Stimulated activated CD4-positive, alpha-beta T cell treated with anti-CD3 and anti-CD28 coated beads, Interleukin-4, amount 100 ng/mL, for 48 hours (primary cell): Measurements from ENCODE around the gene CMTR1.
"Not testable (repeated sequence)": the region's sequence is repeated elsewhere in the genome, so short reads cannot be mapped to it uniquely, and the experiment has no call there.

ENCODE experiments used
- DNase-seq, 2 donors: peaks; one replicate each; pipeline ENCODE4 v3.0.0-alpha.2; 2020; ENCODE audit warnings: low read depth in 2 of 2

CMTR1 gene

DNA sequence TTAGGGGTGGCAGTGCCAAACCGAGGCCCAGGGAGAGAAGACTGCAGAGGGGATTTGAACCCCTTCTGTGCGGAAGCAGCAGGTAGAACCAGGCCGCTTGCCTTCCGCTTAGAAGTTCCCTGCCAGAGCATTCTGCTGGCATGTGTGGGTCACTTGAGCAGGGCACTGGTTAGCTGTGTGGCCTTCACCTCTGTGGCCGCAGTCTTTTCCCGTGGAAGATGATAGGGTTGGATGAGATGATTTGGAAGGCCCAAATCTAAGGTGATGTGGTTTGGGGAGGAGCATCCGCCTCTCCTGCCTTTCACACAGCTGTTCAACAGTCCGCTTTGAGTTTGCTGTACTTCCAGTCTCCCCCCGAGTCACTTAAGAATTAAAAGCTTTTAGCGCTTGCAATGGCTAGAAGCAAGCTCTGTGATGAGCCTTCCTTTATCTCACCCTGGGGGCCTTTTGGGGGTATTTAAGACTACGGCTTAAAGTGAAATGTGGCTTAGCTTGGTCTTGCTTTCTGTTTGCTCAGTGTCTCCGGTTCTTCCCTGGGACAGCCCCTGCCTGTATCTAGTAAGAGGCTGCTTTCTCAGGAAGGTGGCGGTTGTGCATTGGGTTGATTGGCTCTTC, 743 bp downstream of the CMTR1 start:
- peak; percentile 28 to 36 for DNase-seq

- DNase-seq, result no peak
These were observed 2.4 kb downstream of the CMTR1 start for GRCh38 chr6:37435373-37435772.

GRCh38 chr6:37435816-37436215, 2.8 kb downstream of the CMTR1 start:
- no peak for DNase-seq

GRCh38 chr6:37438930-37439329, 5.9 kb downstream of the CMTR1 start:
- DNase-seq, result no peak

DNA sequence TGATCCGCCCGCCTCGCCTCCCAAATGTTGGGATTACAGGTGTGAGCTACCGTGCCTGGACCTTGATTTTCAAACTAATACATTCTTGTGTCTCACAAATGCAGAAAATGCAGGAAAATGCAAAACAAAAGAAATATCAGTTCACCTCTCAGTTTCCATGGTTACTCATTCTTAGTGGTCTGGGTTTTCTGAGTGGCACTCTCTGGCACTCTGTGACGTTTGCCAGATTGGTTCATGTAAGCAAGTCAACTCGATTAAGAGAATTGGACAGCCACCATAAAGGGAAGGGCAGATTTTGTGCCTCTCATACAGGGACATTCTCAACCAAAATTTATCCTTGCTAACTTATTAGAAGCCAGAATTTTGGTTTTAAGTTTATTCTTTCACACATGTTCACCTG, 8.6 kb downstream of the CMTR1 start:
- no peak for DNase-seq

DNA sequence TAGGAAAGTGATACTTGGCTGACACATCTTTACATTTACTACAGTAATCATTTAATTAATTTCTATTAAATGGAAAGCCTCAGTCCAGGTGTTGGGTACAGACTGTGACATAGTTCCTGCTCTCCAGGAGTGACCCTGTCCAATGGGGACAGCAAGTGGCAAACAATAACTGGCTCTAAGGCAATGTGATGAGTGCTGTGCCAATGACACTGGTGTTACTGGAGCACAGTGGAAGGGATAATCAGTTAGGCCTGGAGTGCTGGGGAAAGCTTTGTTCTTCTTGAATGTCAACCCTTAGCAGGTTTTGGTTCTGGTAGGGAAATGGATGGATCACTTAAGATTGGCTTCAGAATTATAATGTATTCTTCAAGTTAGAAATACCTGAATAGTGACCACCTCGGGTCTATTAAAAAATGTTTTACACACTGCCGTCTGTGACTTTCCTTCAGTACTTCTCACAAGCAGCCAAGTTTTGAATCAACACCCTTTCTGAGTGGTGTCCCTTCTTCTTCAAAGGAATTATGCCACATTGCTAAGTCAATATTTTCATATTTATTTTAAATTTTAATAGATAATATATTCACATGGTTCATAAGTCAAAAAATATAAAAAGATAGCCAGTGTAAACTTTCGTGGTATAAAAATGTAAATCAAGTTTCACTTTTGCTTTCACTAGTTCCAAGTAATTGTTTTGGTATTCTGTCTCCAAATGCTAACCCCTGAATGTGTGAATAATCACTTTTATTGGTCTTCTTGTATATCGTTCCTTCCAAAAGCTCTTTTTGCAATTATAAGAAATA, 9.6 kb downstream of the CMTR1 start:
- DNase-seq, result no peak

DNA sequence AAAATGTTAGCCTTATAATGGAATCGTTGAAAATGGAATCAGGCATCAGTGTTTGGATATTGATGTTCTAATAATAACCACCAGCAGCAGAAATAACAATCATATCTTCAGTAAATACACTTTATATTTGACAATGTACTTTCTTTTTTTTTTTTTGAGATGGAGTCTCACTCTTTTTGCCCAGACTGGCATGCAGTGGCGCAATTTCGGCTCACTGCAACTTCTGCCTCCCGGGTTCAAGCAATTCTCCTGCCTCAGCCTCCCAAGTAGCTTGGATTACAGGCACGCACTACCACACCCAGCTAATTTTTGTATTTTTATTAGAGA, 10.2 kb downstream of the CMTR1 start:
- DNase-seq, result not testable (repeated sequence)

GRCh38 chr6:37449984-37450383, 17.0 kb downstream of the CMTR1 start:
- DNase-seq, result no peak

GRCh38 chr6:37451441-37452193, 18.6 kb downstream of the CMTR1 start:
- no peak for DNase-seq

GRCh38 chr6:37452522-37452921, 19.5 kb downstream of the CMTR1 start:
- DNase-seq, result no peak

- no peak for DNase-seq
These were observed 21.6 kb downstream of the CMTR1 start for GRCh38 chr6:37454420-37455140.

GRCh38 chr6:37456126-37456525, 23.1 kb downstream of the CMTR1 start:
- no peak for DNase-seq

DNA sequence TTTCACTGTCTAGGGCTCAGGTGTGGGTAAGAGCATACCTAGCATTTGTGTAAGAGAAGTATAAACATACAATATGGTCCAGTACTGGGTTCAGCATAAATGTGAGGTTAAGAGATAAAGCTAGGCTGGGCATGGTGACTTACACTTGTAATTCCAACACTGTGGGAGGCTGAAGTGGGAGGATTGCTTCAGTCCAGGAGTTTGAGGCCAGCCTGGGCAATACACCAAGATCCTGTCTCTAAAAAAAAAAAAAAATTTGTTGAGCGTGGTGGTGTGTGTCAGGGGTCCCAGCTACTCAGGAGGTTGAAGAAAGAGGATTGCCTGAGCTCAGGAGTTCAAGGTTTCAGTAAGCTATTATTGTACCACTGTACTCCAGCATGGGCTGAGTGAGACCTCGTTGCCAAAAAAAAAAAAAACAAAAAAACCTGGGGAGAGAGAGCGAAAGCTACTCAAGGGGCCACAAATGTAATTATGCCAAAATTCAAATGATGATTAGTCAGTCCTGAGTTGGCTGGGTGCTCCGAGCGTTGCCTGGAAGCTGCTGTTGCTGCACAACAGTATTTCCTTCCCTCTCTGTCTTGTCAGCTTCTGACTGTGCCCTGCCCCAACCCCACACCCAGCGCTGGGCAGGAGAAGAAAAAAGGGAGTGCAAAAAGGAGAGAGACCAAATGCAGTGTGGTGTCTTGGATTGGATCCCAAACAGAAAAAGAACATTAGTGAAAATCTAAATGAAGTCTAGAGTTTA, 24.0 kb downstream of the CMTR1 start:
- no peak for DNase-seq

GRCh38 chr6:37459981-37460800, 27.2 kb downstream of the CMTR1 start:
- DNase-seq, result no peak

DNA sequence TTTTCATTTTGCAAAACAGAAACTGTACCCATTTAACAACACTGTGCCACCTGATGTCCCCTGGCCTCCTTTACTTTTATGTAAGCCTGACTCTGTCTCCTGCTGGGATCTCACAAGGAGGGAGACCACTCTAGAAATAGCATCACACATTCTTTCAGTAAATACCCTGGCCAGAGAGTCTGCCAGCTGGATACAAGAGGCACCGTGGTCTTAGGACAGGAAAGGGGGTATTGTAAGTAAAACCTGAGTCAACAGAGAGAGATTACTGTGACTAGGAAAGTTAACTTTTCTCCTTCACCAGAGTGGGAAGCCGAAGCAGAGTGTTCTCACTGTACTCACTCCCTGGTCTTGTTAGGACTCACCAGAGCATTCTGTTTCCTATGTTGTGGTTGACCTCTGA, 27.8 kb downstream of the CMTR1 start:
- no peak for DNase-seq

DNA sequence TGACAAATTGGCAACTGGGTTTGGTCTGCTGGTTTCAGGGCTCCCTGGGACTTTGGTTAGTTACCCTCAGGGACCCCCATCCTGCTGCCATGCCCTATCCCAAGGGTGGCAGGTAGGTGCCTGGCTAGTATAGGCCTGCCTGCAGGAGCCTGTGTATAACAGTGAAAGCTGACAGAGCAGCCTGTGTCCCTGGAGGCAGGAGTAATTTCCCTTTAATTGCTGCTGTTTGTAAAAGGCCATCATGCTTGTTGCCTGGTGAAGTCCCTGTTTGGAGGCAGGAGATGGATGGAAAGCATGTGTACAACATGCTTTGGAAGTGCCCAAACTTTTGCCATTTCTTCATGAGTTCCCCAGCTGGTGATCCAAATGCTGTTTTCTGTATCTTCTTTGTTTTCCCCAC, 30.1 kb downstream of the CMTR1 start:
- no peak for DNase-seq

- no peak for DNase-seq
These were observed 34.7 kb downstream of the CMTR1 start for GRCh38 chr6:37467718-37468117.

- DNase-seq, result no peak
These were observed 40.5 kb downstream of the CMTR1 start for GRCh38 chr6:37473364-37474095.

- DNase-seq, result no peak
These were observed 41.3 kb downstream of the CMTR1 start for GRCh38 chr6:37474316-37474715.

- DNase-seq, result no peak
These were observed 44.2 kb downstream of the CMTR1 start for GRCh38 chr6:37477191-37477590.
